Tongue (tissue), 2 donors: Measurements from ENCODE around the gene GHRH. TPM values are rescaled to one million over a fixed set of nuclear protein-coding genes. Genes with fewer than 3 reads are reported as not detected.

ENCODE experiments used
- DNase-seq: peaks from one replicate; pipeline ENCODE4 v3.0.0-alpha.2; 2015
- total RNA-seq: library from RNA; depleted of rRNA; stranded (reverse); fragments of >200 nt; gene quantifications from one replicate; pipeline ENCODE4 v1.2.3, GENCODE V29; 2014

Gene GHRH
- total RNA-seq, 1 donor from 2014 or later = not detected

DNA sequence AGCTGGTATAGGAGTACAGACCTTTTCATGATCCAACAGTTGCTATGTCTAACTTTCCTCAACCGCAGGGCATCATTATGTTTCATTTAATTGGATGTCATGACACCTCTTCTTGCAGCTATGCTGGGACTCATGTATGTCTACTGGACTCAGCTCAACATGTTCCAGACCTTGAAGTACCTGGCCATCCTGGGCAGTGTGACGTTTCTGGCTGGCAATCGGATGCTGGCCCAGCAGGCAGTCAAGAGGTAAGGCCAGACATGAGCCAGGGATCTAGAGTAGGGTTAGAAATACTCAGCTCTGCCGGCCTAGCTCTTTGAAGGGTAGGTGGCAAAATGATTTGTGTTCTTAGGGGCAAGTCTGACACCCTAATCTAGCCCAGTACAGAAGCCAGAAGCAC lies 25.2 kb downstream of the GHRH start:
- no peak for DNase-seq

DNA sequence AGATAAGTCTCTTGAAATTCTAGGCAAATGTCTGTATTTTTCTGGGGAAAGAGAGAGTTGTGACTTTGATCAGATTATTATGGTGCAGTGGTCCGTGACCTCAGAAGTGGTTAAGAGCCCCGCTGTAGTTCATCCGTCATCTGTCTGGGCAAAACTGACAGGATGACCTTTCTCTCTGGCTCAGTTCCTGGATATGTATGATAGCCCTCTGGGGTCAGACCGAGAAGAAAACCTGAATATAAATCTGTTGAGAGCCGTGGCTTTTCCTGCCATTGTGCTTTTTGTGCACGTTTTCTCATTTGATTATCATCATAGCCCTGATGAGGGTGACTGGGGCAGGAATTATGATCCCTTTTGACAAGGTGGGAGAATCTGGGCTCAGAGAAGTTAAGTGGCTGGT lies 26.5 kb downstream of the GHRH start:
- no peak for DNase-seq

DNA sequence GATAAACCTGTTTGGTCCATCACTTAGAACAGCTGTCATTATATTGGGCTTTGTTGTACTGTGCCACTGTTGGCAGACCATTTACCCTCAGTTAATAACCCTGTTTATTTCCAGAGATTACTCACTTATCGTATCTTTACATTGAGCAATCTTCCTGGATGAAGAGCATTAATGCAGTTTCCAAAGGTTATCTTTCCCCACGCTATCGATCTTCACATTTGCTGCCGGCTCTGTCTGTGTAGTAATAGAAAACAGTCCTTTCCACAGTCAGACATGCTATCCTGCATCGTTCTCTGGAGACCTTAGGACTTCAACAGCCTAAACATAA lies 27.4 kb downstream of the GHRH start:
- DNase-seq = no peak

DNA sequence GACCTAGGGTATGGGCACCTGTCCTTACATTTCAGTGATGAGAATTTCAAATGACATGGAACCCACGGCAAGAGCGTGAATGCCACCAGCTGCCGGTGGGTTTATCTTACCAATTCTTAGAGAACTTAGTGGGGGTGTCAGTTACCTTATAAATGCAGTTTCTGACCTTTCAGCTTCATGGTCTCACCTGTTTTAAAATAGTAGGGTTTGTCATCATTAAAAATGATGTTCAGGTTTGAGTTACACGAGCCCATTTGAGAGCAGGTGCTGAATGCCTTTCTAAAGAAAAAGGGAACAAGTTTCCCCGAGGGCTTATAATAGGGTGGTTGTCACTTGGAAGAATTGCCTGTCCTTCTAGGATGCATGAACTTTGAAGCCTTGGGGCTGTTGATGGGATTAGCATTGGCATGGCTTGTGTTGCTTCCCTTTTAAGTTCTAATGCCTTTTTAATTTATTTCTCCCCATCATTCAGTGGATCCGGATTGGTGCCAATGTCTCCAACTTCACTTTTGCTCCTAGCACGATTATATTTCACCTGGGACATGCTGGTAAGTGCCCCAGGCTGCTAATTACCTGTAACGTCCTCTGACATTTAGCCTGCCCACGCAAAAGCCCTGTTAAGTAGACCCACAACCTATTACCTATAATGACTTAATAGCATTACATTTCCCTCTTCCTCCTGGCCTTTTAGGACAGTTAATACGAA lies 27.9 kb downstream of the GHRH start:
- peak; percentile 57 for DNase-seq

DNA sequence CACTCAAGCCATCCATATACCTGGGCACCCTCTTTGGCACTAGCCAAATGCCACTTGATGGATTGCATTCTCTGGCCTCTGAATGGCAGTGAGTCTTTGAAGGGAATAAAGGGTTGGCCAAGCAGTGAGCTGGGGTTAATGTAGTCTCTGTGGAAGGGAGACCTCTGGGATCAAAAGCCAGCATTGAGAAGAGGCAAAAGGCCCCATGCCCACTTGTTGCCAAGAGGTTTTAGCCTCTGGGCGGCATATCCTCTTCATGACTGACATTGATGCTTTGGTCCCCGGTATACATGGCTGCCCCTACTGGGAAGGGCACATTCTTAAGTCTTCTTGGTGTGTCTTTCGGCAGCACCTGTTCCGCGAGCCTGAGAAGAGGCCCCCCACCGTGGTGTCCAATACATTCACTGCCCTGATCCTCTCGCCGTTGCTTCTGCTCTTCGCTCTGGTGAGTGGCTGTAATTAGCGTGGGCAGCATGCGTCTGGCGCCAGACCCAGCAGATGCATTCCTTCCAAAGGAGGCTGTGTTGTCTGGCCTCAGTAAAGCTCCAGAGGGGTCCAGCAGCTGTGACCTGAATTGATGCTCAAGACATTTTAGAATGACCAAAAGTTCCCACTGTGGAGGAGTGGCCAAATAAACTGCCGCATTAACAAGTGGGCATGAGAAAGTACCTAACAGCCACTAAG lies 29.5 kb downstream of the GHRH start:
- peak; percentile 88 for DNase-seq

DNA sequence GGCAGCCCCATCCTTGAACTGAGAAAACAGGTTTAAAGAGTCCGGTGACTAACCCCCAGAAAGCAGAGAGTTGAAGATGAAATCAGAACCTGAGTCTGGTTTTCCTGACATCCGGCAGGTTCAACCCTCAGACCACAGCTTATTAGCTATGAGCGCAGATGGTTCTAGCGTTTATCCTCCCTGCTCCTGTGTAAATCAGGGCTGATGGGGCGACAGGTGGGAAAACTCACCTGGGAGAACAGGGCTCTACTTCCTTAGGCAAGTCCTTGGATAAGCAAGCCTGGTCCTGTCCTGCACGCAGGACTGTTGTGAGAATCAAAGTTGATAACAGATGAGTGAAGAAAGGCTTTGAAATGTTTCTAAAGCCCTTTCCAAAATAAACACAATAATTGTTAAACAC lies 31.4 kb downstream of the GHRH start:
- no peak for DNase-seq

DNA sequence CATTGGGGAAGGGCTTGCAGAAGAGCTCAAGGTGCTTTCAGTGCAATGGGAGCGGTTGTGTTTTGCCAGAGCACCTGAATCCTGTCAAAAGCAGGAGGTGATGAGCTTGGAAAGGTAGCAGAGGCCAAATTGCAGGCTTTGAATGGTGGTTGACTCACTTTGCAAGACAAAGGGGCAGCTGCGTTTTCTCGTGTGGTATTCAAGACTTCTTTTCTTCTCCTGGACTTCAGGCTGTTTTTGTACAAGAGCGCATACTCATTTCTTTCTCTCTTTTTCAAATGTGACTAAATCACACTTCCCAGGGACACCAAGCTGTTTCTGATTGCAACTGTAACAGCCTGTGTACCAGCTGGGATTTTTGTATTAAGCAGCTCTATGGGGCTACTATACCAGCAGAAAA lies 32.3 kb downstream of the GHRH start:
- no peak for DNase-seq

DNA sequence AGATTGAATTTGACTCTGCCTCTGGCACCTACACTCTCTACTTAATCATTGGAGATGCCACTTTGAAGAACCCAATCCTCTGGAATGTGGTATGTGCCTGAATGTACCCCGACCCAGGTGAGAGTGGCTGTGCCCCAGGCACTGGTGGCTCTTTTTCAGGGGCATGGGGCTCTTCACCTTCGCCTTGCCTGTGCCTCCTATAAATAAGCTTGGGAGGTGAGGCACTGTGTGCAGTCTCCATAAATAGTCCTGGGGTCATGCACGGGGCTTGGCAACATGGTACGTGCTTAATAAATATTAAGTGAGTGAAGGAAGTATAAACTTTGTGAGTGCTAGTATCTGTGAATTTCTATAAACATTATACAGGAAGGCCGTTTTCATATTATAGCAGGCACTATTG lies 33.0 kb downstream of the GHRH start:
- no peak for DNase-seq

DNA sequence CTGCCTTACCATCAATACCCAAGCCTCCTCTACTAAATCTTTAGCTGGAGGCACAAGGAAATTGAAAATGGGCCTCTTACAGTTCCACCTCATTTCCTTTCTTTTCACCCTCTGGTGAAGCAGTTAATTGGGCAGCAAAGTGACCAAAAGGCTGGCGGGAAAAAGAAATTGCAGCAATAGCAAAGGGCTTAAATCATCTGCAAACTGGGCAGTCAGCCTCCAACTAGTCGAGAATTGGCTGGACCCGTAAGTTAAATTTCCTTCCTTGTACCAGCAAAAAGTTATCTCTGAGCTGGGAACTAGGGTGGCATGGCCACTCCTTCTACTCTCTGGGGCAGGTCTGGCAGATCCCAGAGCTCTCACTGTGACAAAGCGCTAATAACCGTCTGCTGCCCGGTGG lies 33.5 kb downstream of the GHRH start:
- no peak for DNase-seq

DNA sequence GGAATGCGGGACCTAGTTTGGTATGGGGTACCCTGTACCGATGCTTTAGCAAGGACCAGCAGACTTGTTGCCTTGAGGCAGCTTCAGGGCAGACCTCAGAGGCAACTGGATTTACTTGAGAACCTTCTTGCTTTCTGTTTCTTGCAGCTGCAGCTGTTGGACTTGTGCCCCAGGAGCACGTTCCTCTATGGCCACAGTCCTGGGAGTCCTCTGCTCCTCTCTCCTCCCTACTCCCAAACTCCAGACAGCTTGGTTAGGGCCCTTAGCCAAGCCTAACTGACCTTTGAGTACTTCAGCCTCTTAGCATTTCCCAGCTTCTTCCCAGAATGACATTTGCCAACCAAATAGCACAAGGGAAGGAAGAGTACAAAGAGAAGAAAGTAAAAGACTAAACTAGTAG lies 34.7 kb downstream of the GHRH start:
- no peak for DNase-seq

DNA sequence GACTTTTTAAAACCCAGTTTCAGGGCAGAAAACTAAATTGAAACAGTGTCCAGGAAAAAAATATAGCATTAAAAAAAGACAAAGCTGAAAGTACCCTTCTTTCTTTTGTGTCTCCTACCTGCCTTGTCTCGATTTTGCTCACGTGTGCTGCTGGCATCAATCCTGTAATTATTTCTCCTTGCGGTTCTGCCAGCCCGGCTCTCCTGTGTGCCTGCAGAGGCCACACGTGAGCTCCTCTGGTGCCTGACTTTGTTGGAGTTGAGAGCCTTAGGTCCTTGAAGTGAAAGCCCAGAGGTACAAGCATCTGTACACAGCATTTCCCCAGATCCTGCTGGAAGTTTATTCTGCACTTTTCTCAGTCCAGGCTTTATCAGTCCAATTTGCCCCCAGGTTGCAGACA lies 36.5 kb downstream of the GHRH start:
- DNase-seq = no peak

DNA sequence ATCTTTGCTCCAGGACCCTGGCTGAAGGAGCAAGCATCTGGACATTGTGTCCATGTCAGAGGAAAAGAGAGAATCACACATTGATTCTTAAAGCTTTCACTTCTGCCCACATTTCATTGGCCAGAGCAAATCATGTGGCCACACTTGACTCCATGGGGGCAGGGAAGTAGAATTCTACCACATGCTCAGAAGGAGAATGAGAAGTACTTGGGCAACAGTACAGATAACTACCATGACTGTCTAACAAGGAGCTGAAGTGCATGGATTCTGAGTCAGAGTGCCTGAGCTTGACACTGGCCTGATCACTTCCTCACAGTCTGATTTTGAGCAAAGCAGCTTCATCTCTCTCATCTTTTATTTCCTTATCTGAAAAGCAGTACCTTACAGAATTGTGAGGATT lies 38.6 kb downstream of the GHRH start:
- DNase-seq = no peak

DNA sequence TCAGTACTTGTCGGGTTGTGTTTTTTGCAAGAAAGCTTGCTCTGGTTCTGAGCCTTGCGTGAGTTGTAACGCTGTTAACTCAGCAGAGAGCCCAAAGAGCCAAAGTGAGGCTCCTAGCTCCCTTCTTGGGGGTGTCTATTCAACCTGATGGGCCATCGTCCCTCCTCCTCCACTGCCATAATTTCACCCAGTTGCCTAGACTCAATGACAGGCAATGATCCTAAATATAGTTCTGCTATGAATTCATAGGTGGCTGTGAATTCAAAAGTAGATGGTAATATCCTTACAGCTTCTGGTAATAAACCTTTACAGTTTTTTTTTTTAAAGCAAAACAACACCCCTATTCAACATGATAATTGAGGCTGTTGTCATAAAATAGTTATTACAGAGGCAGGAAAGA lies 39.5 kb downstream of the GHRH start:
- no peak for DNase-seq

DNA sequence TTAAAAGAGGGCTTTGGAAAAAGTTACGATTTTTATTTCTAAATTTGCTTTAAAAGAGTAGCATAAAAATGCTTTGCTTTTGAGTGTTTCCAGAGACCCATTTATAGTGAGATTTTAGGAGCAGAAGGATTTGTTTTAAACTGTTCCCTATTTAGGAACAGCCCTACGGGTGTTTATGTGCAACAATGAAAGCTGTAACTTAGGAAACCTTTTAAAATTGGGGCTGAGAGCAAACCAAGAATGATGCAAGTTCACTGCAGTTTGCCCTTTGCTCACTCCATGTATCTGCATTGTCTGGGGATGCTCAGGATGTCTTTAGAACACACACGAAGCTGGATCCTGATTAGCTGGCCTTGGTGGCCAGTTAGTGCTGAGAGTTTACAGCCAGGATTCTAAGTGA lies 40.9 kb downstream of the GHRH start:
- DNase-seq = no peak

DNA sequence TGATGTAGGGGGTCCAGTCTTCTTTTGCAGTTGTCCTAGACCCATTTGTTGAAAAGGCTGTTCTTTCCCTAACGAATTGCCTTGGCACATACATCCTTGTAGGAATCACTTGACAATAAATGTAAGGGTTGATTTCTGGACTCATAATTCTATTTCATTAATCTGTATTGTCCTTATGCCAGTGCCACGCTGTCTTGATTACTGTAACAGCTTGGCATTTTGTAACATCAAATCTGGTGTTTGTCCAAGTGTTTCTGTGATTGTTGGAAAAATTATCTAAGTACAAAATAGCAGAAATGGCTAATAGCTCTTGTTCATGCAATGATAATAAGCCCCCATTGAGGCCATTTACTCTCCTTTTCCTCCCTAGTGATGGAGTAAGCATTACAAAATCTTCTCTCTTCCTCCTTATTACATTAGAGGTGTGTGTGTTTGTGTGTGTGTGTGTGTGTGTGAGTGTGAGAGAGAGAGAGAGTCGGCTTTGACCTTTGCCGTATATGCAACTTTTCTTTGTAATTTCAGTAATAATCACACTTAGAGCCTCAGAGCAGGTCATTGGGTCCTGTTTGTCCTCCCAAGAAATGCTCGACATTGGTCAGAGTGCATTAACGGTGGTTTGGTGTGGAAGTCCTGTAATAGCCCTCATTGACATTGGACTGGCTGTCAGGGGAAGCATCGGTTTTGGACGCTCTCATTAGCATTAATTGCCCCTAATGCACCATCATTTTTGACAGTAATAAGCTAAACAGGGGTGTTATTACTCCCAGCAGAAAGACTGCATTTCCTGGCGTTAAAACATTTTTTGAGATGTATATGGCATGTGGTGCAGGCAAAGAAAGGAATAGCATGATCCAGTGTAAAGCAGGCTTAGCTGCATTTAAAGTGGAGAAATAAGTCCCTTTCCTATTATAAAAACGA lies 41.6 kb downstream of the GHRH start:
- no peak for DNase-seq

DNA sequence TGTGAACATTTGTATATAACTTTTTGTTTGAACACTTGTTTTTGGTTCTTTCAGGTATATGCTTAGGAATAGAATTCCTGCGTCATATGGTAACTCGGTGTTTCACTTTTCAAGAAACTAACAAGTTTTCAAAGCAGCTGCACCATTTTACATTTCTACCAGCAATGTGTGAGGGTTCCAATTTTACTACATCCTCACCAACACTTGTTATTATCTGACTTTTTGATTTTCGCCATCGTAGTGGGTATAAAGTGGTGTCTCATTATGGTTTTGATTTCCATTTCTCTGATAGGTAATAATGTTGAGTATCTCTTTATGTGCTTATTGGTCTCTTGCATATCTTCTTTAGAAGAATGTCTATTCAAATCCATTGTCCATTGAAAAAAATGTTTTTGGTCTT lies 42.6 kb downstream of the GHRH start:
- DNase-seq = no peak

DNA sequence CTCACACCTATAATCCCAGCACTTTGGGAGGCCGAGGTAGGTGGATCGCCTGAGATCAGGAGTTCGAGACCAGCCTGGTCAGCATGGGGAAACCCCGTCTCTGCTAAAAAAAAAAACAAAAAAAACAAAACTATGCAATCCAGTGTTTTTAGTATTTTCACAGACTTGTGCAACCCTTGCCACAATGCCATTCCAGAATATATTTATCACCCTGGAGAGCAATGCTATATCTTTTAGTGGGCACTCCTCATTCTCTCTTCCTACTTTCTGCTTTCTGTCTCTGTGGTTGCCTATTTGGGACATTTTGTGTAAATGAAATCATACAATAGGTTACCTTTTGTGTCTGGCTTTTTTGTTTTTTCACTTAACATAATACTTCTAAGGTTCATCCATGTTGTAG lies 43.2 kb downstream of the GHRH start:
- DNase-seq = no peak

DNA sequence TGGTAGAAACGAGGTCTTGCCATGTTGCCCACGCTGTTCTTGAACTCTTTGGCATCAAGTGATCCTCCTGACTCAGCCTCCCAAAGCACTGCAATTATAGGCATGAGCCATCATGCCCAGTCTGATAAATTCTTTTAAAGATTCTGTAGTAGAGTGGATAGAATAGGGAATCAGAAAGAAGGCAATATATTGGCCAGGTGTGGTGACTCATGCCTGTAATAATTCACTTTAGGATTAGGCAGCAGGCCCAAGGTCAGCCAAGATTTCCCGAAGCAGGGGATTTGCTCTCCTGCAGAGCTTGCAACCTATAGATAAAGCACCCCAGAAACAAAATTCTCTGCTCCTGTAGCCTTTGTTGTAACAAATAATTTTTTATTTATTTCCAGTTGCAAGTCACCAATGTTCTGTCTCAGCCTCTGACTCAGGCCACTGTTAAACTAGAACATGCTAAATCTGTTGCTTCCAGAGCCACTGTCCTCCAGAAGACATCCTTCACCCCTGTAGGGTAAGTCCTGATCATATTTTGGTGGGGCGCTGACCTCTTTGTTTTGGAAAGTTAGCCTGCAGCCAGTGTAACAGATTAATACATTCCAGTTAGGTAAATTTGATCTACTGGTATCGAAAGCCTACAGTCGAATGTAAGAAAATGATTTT lies 51.8 kb downstream of the GHRH start:
- no peak for DNase-seq

DNA sequence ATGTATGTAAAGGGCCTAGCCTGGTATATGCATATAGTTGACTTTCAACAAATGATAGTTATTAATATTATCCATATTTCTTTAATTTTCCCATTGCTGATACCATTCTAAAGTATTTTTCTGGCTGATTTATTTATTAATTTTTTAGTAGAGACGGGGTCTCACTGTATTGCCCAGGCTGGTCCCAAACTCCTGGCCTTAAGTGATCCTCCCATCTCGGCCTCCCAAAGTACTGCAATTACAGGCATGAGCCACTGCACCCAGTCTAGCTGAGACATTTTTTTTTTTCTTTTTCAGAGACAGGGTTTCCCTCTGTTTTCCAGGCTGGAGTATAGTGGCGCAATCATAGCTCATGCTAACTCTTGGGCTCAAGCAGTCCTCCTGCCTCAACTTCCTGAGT lies 52.4 kb downstream of the GHRH start:
- no peak for DNase-seq

DNA sequence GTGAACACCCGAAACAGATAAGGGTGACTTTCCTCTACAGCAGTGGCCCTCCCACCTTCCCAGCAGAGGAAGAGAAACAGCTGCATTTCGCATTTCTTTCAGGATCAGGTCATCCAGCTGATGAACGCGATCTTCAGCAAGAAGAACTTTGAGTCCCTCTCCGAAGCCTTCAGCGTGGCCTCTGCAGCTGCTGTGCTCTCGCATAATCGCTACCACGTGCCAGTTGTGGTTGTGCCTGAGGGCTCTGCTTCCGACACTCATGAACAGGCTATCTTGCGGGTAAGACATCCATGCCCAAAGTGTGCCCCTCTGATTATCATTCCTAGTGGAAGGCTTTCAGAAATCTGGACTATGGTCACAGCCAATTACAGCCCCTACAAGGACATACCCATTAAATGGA lies 54.4 kb downstream of the GHRH start:
- peak; percentile 79 for DNase-seq

DNA sequence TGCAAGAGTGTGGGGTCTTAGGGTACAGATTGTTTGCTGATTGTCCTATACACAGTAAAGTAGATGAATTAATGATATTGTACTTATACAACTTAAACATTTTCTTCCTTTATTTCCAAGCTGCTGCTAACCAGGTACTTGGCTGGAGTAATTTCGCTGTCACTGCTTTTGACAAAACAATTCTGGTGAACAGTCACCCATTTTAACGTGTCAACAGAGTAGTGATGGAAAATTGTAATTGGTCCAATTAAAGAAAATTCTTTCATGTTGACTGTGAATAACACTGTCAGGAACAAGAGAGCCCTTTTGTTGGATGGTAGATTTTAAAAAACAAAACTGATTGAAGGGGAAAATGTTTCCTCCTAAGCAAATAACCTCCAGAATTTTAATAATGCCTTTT lies 55.8 kb downstream of the GHRH start:
- no peak for DNase-seq

DNA sequence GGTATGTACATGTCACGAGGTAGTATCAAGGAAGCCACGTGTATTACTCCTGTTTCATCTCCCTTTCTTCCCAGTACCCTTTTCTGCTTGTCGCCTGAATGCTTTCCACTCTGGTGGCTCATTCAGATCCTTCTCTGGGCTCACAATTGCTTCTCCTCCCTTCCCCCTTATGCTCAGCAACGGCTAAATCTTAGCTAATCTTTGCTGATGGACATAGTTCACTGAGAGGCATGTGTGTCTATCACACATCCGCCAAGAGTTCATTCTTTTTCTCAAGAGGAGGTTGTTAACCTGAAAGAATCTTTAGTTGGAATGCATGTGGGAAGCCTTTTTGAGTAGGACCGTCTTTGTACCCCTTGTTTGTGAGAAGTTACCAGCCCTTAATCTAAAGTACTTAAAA lies 56.5 kb downstream of the GHRH start:
- DNase-seq = no peak

DNA sequence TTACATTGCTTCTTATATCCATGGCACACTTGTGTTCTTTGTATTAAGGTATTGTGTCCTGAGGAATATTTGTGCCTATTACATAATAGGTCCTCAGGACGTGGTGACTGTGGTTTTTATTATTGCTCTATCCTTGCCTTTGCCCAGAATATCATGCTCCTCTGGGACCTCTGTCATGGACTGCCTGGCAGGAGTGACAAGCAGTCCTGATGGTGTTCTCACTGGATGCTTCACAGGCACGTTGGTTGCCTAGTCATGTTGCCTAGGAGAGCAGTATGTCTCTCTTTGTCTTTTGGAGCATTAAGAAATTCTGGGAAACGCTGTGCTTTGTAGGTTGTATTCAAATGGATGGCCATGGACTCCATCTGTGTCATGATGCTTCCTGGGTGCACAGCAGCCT lies 57.6 kb downstream of the GHRH start:
- no peak for DNase-seq
